ENCODE data around the gene EIF4A3.

DNA sequence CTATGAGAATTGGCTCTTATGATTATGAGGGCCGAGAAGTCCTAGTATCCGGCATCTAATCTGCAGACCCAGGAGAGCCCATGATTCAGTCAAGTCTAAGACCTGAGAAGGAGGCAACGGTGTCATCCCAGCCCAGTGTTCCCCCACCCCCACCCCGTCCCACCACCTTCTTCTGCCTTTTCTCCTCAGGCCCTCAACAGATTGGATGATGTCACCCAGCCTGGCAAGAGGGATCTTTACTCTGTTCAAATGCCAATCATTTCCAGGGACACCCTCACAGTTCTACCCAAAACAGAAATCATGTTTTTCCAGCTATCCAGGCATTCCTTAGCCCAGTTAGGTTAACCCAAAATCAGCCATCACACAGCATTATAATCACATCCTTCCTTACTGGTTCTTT is 55.6 kb downstream of the EIF4A3 start:
- TF ChIP-seq SPI1 (IDR thresholded peaks at IDR 0.05; ENCODE audit: low read depth, low read length) (no peak), POLR2AphosphoS5 (IDR thresholded peaks at IDR 0.05; ENCODE audit: low read depth, low read length) (no peak), POLR2A (IDR thresholded peaks at IDR 0.05; ENCODE audit: low read depth, low read length) (no peak), TAF1 (IDR thresholded peaks at IDR 0.05; ENCODE audit: low read depth, low read length) (no peak)
